Stimulated activated CD4-positive, alpha-beta T cell treated with anti-CD3 and anti-CD28 coated beads, TNF-alpha, amount 100 ng/mL, for 48 hours (primary cell): ENCODE measurements around the gene PHLDB3.
"Not testable (repeated sequence)": the region's sequence is repeated elsewhere in the genome, so short reads cannot be mapped to it uniquely, and the experiment has no call there.

Experiments
- DNase-seq, 3 donors: peaks; one replicate each; pipeline ENCODE4 v3.0.0-alpha.2; 2020; ENCODE audit warnings: low read depth in 3 of 3

The PHLDB3 gene

GRCh38 chr19:43444531-43445287 lies 59.8 kb downstream of the PHLDB3 start:
- no peak for DNase-seq

GRCh38 chr19:43444091-43444490 lies 60.5 kb downstream of the PHLDB3 start:
- DNase-seq: not testable (repeated sequence)

- no peak for DNase-seq
These were observed 62.8 kb downstream of the PHLDB3 start for GRCh38 chr19:43441716-43442115.

GRCh38 chr19:43439709-43440063 lies 64.9 kb downstream of the PHLDB3 start:
- DNase-seq: no peak

GRCh38 chr19:43439032-43439708 lies 65.4 kb downstream of the PHLDB3 start:
- no peak for DNase-seq

- no peak for DNase-seq
These were observed 66.1 kb downstream of the PHLDB3 start for GRCh38 chr19:43438291-43439031.

- DNase-seq: no peak
These were observed 66.8 kb downstream of the PHLDB3 start for GRCh38 chr19:43437712-43438111.

GRCh38 chr19:43437284-43437683 lies 67.3 kb downstream of the PHLDB3 start:
- not testable (repeated sequence) for DNase-seq

- no peak for DNase-seq
These were observed 68.8 kb downstream of the PHLDB3 start for GRCh38 chr19:43435775-43436174.

GRCh38 chr19:43433689-43434088 lies 70.9 kb downstream of the PHLDB3 start:
- DNase-seq: no peak

- DNase-seq: no peak
These were observed 71.2 kb downstream of the PHLDB3 start for GRCh38 chr19:43433358-43433673.

GRCh38 chr19:43430976-43431375 lies 73.6 kb downstream of the PHLDB3 start:
- DNase-seq: no peak

- DNase-seq: no peak
These were observed 74.3 kb downstream of the PHLDB3 start for GRCh38 chr19:43430142-43430710.

- DNase-seq: no peak
These were observed 75.2 kb downstream of the PHLDB3 start for GRCh38 chr19:43429395-43429794.

GRCh38 chr19:43425567-43426392 lies 78.8 kb downstream of the PHLDB3 start:
- no peak for DNase-seq
